GM23248 (cell line): ENCODE results near the gene KDM8.

Experiments
- EZH2 ChIP-seq: fragments of 200-600 bp; sonication (generic); IDR thresholded peaks from 2 replicates; pipeline ENCODE4 v1.6.1; 2018; ENCODE audit warnings: antibody characterized with exemption, mild to moderate bottlenecking; ENCODE audit not compliant: insufficient read depth, poor library complexity, severe bottlenecking
- EZH2phosphoT487 ChIP-seq: fragments of 200-600 bp; sonication (generic); IDR thresholded peaks from 2 replicates; pipeline ENCODE4 v1.6.1; 2018; ENCODE audit warnings: antibody characterized with exemption, moderate library complexity, mild to moderate bottlenecking, low read depth; ENCODE audit not compliant: insufficient read depth

GRCh38 chr16:27190316-27190871, 12.9 kb upstream of the KDM8 start:
- TF ChIP-seq EZH2, result no peak
- TF ChIP-seq EZH2phosphoT487, result no peak
